Kidney glomerular epithelial cell (primary cell): ENCODE measurements around the gene RAB22A.
"Not testable (repeated sequence)": the region's sequence is repeated elsewhere in the genome, so short reads cannot be mapped to it uniquely, and the experiment has no call there.

Source experiments
- DNase-seq: peaks from one replicate; lab custom pipeline; 2025; lab: John Stamatoyannopoulos, UW

The RAB22A gene

DNA sequence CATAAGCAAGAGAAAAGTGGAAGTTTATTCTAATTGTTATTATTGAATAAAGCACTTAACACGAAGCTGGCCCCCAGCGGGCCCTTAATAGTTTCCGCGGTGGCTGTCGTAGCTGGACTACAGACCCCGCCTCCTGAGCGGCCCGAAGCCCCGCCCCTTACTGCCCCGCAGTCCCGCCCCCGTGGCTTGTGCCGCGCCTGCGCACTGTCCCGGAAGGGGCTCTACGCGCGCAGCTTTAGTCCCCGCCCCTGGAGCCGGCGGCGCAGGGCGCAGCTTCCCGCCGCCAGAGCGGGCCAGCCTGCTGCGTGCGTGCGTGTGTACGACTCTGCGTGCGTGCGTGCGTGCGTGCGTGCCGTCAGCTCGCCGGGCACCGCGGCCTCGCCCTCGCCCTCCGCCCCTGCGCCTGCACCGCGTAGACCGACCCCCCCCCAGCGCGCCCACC is 79.4 kb downstream of the RAB22A start, which contains the start of gene VAPB:
Gene VAPB, plus strand, starts transcription at position 348 of the 442 bp plus-strand sequence. CDS start 231 bp downstream, outside the sequence.
- peak; percentile 90 for DNase-seq

DNA sequence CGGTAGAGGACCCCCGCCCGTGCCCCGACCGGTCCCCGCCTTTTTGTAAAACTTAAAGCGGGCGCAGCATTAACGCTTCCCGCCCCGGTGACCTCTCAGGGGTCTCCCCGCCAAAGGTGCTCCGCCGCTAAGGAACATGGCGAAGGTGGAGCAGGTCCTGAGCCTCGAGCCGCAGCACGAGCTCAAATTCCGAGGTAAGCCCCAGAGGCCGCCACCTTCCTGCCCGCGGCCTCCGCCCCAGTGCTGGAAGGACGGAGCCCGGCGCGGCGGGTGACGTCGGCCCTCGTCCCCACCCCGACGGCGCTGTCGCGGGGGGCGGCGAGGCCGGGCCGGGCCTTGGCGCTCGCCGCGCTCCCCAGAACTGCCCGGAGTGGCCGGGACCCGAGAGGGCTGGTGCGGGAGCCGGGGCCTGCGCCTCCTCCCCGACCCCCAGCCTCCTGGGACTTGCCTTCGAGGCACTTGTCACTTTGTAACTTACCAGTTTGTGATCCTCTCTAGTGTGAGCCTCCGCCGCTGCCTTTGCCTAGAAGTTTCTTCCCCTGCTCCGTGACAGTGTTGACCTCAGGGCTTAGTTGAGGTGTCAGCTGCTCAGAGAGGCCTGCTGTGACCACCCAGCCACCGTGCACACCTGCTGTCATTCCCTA is 79.9 kb downstream of the RAB22A start:
- no peak for DNase-seq

DNA sequence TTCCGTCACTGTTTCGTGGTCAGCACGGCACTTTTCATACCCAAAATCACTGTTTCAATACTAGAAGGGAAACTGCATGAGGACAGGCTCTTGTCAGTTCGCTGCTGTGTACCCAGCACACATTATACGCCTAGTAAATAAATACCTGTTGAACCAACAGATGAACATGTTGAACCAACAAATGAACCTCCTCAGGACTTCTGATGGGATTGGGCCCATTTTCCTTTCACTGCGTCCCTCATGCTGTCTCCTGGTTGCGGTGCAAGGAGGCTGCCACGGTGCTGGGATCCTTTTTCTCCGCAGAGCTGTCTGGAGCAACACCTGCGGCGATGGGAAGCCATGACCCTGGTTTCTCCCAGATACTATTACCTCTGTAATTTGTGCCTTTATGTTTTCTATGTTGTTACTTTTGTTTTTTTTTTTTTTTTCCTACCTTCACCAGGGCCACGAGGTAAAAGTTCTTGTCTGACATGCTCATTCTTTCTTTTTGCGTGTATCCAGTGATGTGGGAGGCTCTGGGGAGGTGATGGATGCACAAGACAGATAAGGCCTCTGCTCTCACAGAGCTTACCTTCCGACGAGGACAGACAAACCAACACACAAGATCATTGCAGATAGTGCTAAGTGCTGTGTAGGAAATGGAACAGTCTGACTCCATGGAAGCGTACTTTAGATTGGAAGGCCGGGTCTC is 80.6 kb downstream of the RAB22A start:
- no peak for DNase-seq

DNA sequence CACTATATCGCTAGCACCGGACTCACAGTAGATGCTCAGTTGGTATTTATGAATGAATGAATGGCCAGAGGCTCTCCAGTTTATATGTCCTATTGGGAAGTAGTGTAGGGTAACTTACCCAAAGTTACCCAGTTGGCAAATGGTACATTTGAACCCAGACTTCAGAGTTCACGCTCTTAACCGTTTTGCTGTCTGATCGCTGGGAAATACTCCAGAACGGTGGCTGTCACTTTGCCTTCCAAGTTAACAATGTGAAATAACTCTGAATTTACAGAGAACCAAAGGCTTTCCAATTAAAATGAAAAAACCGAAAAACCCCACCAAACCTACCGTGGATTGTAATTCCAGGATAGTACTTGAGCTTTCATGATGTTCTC is 81.1 kb downstream of the RAB22A start:
- DNase-seq: no peak

DNA sequence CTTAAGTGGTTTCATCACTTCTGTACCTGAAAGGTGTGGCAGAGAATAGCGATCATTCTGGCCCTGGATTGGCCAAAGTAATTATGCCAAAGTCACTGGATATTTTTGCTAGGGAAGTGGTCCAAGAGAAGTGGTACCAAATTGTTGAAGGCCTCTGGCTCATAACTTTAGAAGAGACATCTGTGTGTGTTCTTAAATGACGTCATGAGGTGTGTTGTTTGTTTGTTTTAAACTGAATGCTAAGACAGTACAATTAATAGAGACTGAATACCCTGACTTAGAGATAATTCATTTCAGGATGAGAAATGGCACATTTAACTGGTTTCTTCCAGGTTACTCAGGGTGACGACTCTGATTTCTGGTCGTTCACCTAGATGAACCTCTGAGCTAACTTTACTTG is 82.8 kb downstream of the RAB22A start:
- DNase-seq: no peak

DNA sequence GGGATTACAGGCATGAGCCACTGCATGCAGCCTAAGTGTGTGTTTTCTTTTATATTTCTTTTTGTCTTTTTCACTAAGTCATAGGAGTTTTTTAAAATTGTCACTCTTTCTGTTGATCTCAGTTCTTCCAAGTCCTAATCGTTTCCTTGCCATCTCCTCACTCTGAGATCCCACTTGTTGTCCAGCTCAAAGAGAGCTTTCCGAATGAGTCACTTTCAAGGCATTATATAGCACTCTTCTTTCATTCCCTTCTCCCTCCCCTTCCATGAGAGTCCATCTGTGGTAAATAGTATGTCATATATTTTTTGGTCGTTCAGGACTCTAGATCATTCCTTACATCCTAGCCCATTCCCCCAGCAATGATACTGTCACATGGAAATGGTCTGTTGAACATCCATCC is 83.8 kb downstream of the RAB22A start:
- DNase-seq: no peak

DNA sequence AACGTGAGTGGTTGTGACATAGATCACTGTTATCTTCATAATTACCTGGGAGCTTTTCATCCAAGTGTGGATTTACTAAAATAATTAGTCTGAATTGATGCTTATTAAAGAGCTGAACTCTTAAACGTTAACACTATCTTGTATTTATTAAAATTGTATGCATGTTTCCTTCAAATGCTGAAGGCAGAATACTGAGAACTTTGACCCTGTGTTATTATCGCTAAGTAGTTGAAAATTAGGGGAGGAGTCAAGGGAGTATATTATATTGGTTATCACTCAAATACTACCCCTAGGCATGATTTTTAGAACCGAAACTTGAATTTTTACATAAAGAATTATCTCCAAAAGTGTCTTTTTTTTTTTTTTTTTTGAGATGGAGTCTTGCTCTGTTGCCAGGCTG is 85.3 kb downstream of the RAB22A start:
- DNase-seq: no peak

DNA sequence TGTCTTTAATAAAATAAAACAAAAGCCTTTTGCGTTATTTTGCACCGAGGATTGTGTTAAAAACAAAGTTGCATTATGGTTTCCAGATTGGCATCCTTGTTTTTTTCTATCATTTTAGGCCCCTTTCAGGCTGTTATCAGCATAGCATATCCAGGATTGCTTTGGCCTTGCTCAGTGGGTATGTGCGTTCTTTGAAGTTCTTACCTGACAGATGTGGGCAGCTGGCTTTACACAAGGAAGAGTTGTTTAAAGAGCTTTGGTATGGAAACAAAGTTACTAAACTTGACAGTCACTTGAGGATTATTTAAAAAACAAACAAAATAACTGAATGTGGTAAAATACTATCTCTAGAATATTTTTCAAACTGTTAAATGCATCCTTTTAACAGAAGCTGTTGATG is 86.1 kb downstream of the RAB22A start:
- no peak for DNase-seq

DNA sequence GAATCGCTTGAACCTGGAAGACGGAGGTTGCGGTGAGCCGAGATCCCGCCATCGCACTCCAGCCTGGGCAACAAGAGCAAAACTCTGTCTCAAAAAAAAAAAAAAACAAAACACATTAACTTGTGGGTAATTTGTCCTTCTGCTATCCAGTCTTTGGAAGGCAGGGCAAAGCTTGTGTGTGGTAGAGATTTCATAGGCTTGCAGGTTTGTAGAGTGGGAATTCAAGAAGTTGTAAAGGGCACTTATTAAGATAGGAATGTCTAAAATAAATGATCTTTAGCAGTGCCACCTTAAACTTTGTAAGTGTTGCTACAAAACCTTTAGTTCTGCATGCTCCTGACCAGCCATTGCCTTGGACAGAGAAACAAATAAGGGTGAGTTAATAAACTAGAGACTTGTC is 87.9 kb downstream of the RAB22A start:
- no peak for DNase-seq

DNA sequence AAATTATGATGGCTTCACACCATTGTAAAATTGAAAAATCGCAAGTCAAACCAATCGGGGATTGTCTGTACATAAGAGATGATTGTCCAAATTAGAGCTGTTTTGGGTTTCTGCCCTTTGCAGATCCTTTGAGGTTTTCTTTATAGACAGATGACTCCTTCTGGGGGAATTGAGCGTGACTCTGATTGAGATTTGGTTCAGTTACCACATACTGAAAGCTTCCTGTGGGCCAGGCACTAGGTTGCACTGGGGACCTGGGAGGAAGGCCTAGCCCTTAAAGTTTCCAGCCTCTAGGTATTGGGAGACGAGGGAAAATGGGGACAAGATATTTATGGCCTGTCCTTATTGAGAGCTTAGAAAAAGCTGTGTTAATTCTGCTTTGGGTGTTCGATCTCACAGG is 88.7 kb downstream of the RAB22A start:
- no peak for DNase-seq

DNA sequence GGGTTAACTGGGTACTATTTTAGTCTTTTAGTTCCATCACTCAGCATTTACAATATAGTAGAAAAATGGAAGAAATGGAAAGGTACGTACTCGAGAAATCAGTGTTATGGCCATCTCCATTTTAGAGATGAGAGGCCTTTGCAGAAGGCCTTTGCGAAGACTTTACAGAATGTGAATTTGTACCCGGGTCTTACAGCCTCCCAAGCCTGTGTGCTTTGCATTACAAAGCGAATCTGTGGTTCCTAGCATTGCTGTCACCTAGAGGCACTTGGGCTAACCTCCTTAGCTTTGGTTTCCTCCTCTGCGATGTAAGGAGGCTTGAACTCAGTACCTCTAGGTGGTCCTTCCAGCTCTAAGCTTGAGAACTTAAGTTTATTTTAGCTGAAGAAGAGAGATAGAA is 90.4 kb downstream of the RAB22A start:
- DNase-seq: no peak

DNA sequence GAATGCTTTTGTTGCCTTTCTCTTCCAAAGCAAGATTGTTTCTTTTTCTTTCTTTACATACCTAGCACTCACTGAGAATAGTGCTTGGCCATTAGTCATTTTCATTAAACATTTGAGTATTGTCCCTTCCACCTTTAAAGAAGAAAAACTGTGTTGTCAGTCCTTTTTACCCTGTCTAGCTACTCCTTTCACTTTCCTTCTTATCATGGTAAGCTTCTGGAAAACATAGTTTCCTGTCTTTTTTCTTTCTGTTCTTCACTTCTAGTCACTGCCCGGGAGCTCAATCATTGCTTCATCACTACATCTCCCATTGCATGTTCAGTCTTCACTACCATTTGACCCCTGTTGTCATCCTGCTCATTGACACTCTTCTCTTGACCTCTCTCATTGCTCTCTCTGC is 91.6 kb downstream of the RAB22A start:
- DNase-seq: no peak

DNA sequence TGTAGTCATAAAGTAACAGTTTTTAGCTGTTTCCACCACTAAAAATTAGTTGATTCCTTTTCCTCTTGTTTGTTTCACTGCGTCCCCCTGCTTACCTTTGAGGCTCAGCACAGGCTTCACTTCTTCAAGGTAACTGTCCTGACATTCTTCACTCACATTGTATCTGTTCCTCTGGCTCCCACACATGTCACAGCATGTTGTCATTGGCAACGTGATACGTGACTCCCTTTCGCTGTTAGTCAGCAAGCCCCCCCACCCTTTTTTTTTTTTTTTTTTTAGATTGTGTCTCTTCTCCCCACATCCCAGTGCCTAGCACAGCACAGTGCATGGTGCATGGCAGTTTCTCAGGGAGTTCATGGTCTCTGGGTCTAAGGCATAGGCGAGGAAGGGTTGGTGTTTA is 92.8 kb downstream of the RAB22A start:
- DNase-seq: no peak

DNA sequence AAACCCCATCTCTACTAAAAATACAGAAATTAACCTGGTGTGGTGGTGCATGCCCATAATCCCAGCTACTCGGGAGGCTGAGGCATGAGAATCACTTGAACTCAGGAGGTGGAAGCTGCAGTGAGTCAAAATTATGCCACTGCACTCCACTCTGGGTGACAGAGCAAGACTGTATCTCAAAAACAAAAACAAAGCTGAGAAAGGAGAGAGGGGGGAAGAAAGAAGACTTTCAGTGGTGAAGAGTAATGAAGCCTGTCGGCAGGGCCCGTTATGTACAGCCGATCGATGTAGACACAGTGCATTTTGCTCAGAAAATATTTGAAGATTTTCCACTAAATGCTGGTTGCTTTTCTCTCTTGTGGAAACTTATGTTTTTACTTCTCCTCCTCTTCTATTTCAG is 93.3 kb downstream of the RAB22A start:
- DNase-seq: no peak

DNA sequence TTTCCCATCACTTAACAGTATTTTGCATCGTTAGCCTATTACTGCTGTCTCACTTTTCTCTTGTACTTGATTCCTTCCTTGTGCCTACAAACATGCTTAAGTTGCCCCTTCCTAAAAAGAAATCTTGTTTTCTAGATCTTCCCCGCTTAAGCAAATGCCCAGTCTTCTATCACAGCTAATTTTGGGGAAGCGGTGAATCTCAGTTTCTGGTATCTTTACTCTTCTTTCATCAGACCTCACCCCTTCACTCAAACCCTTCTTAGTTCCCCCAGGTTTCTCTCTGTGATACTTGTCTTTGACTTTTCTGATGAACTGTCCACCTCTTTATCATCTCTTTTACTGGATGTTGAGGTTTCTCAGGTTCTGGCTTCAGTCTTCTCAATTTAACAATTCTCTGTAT is 93.8 kb downstream of the RAB22A start:
- DNase-seq: no peak

DNA sequence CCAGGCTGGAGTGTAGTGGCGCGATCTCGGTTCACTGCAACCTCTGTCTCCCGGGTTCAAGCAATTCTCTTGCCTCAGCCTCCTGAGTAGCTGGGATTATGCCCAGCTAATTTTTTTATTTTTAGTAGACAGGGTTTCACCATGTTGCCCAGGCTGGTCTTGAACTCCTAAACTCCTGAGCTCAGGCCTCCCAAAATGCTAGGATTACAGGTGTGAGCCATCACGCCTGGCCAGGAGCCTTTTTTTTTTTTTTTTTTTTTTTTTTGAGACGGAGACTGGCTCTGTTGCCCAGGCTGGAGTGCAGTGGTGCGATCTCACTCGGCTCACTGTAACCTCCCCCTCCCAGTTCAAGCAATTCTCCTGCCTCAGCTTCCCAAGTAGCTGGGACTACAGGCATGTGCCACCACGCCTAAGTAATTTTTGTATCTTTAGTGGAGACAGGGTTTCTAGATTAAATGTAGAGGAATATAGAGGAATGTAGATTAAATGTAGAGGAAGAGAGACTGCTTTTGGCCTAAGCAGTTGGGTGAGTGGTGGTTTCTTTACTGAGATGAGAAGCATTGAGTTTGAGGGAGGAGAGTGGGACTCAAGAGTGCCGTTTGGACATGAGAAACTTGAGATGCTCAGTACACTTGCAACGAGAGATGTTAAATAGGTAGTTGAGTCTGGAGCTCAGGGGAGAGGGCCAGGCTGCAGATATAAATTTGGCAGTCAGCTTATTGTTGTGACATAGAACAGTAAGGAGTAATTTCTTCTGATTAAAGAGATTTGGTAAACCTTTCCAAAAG is 96.2 kb downstream of the RAB22A start:
- no peak for DNase-seq

DNA sequence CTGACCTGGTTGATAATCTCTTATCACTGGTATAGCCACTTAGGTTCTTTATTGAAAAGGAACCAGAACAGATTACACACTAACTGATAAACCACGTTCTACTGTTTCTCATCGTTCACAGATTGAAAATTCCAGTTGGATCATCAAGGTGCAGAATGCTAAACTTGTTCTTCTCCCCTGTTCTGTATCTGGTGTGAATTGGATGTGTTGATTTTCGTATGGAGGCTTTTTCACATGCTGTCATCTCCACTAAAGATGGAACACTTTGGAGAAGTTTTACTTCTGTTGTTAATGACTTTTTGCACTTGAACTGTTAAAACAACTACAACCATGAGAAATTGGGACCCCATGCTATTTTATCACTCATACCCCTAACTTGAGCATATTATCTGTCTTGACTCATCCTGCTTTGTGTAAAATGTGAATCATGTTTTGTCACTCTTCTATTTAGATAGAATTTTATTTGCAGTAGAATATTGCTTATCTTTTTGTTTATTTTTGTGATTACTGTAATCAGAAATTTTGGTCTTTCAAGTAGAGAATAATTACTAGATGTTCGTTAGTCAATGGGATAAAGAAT is 97.0 kb downstream of the RAB22A start:
- no peak for DNase-seq

DNA sequence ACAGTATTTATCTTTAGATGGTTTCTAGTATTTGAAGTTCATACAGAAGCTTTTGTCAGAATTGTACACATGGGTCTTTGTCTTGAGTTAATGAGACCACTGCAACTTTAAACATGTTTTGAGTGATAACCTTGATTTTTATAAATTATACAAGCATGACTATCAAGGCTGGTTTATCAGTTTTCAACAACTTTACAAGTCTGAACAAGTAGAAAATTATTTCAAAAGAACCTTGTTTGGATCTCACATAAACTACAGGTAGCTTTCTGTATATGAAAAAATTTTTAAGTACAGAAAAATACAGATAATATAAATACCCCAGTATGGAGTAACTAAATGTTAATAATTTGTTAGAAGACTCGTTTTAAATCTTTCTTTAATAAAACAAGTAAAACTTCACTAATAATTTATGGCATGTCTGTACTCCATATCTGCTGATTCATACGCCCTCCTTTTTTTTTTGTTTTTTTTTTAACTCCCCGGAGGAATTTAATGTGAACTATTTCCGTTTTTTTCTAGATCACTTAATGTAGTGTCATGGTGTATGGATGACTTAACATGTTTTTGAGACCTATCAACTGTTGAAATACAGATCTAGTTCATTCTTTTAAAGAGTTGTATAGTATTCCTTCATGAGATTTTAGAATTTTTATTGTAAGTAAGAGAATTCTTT is 97.8 kb downstream of the RAB22A start:
- peak; percentile 61 for DNase-seq

DNA sequence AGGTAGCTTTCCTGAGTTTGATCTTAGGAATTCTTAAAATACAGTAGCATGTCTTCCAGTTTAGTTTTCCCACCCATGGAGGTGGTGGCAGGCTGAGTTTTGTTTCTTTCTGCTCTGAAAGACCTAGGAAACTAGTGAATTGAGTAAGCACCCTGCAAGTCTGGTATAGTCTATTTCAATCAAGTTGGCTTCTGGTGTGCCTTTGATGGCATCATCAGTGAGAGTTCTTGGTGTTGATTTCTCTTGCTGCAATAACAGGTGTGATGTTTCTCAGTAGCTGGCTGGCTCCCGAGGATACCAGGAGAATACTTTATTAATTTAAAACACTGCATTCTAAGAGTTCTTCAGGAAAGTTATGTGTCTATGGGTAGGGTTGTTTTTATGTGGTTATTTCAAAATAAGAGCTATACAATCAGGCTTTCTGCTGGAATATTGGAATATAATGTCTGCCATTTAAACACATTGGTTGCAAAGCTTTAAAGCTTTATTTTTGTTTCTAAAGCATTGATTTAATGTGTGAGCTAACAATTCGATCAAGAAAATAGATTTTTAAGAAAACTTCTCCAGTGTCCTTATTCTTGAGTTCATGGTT is 98.5 kb downstream of the RAB22A start:
- DNase-seq: no peak

DNA sequence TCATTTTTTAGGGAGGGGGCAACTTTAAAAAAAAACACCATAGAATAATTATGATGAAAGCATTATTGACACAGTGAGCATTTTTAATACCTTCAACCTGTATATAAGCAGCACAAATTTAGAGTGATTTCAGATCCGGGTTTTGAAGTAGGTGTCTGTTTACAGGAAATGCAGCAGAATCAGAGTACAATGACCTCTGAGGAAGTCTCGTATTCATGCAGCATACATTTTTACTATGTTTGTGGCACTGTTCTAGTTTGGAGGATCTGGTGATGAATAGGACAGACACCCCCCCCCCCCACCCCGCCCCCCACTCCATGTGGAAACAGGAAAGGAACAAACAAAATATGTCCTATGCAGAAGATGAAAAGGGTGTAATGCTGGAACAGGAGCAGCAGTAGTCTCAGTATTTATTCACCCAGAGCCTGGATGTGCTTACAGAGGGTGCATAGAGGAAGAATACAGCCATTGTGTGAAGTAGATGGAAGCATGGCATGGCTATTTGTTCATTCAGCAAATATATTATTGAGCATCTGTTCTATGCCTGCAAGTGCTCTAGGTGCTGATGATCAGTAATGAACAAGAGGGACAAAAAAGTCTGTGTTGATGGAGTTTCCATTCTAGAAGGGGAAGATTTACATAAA is 99.2 kb downstream of the RAB22A start:
- DNase-seq: no peak

DNA sequence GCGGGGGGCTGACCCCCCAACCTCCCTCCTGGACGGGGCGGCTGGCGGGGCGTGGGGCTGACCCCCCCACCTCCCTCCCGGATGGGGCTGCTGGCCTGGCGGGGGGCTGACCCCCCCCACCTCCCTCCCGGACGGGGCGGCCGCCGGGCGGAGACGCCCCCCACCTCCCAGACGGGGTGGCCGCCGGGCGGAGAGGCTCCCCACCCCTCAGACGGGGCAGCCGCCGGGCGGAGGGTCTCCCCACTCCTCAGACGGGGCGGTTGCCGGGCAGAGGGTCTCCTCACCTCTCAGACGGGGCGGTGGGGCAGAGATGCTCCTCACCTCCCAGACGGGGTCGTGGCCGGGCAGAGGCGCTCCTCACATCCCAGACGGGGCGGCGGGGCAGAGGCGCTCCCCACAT is 104.7 kb downstream of the RAB22A start:
- not testable (repeated sequence) for DNase-seq
